CD4-positive, alpha-beta T cell treated with Interleukin-17A for 1 hour (primary cell): Measurements from ENCODE around the gene CHST12.
"Not testable (repeated sequence)": the region's sequence is repeated elsewhere in the genome, so short reads cannot be mapped to it uniquely, and the experiment has no call there.

Source experiments
- DNase-seq: peaks from one replicate; pipeline ENCODE4 v3.0.0-alpha.2; 2020

Gene CHST12

DNA sequence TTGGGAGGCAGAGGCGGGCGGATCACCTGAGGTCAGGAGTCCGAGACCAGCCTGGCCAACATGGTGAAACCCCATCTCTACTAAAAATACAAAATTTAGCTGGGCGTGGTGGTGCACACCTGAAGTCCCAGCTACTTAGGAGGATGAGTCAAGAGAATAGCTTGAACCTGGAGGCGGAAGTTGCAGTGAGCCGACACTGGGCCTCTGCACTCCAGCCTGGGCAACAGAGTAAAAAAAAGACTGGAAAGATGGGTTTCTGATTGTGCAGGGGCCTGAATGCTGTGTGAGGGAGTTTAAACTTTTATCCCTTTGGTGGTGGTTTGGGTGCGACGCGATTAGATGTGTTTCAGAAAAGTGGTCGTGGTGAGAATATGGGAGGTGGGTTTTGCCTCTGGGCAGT is 1.8 kb downstream of the CHST12 start:
- no peak for DNase-seq

DNA sequence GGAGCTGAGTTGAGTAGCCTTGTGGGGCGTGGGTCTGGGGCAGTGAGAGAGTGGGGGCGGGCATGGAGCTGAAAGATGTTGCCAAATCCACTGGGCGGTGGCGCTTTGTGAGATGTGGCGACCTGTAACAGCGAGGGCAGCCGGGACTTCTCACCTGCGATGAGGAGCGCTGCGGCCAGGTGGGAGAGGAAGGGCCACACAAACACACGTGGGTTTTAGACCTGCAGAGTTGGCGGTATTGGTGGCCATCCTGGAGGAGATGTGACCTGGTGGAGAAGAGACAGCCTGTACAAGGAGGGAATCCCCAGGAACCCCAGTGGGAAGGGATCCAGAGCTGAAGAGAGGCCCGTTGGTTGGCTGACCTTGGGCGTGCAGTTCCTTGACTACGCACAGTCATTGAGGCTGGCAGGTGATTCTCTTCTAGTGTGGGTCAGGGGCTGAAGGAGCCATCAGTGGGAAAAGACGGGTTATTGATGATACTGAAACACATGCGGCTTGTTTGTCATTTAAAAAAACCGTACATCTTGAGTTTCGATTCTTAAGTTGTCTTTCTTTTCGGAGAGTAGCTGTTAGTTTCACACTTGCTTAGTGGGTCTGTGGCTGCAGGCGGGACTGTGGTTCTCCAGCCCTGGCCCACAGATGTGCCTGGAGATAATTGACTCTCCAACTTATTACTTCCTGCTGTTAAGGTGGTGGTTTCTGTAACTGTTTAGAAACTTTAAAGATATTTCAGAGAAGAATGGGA is 2.4 kb downstream of the CHST12 start:
- DNase-seq, result peak; percentile 79

DNA sequence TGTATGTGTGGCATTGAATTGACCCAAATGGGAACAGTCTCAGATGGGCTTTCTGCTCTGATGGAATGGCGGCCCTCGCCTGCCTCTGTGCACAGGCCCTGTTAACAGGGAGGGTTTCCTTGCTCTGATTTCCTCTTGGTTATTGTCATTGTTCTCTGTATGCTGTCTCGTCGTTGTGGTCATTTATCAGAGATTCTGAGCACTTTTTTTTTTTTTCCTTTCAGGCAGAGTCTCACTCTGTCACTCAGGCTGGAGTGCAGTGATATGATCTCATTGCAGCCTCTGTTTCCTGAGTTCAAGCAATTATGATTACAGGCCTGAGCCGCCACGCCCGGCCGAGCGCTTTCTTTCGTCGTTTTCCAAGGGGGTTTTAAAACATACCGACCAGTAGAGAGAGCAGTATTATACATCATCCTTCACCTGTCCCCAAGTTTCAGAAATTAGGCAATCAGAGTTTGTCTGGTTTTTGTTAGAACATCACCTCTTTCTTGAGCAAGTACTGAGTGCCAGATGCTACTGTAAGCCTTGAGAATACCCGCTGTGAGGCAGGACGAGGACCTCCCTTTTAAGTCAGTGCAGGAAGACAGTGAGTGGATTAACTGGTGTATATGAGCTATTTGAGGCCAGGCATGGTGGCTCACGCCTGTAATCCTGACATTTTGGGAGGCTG is 6.5 kb downstream of the CHST12 start:
- DNase-seq, result peak; percentile 38

DNA sequence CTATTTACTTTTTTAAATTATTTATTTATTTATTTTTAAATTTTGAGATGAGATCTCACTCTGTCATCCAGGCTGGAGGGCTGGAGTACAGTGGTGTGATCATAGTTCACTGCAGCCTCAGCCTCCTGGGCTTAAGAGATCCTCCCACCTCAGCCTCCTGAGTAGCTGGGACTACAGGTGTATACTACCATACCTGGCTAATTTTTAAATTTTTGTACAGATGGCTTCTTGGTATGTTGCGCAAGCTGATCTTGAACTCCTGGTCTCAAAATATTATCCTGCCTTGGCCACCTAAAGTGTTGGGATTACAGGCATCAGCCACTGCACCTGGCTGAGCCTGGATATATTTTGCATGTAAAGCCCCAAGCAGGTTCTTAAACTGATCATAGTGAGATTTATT is 7.6 kb downstream of the CHST12 start:
- no peak for DNase-seq

DNA sequence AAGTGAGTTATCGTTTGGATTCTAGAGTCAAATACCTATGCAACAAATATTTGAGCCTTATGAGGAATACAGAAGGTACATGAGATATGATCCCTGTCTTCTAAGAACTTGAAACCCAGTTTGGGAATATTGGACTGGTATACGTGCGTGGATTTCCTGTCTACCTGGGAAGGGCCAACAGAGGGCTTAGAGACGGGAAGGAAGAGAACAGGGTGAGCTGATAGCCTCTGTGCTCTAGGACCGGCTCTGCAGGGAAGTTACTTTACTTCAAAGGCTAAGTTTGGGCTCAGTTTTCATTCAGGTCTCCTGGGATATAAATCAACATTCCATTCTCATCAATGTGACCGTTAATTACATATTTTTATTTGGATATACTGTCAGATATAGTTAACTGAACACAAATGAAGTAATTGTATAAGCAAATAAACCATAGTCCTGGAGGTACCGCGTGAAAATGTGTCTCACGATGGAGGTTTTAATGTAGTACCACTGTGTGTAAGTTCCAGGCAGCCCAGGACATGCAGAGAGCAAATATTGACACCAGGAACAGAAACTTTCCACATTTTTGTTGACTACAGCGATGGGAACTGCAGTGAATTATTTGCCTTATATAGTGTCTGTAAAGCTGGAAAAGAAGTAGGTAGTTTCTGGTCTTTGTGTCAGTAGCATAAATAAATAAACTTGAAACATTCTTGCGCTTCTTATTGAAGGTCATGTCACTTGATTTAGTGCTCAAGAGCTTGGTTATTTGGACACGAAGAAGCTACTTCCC is 8.6 kb downstream of the CHST12 start:
- no peak for DNase-seq

DNA sequence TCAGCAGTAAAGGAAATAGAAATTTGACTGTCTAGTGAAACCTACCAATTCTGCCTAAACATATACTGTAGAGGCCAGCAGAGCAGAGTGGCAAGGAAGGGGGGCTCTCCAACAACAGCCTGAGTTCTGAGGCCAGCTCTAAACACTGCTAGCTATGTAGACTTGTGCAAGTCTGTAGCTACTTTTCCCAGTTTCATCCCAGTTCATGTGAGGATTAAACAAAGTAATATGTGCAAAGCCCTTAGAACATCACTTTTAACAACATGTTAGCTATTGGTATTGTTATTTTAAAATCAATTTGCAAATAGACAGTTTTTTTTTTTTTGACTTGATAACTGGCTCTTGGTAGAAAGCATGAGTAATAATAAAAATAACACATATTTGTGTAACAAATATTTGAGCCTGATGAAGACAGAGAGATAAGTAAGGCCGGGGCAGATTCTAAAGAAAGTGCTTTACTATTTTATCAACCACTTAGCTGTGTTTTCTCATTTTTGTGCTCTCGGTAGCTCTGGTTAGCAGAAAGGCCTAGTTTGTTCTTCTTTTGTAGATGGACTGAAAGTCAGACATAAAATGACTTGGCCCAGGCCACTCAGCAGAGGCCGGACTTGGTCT is 9.3 kb downstream of the CHST12 start:
- DNase-seq, result no peak

DNA sequence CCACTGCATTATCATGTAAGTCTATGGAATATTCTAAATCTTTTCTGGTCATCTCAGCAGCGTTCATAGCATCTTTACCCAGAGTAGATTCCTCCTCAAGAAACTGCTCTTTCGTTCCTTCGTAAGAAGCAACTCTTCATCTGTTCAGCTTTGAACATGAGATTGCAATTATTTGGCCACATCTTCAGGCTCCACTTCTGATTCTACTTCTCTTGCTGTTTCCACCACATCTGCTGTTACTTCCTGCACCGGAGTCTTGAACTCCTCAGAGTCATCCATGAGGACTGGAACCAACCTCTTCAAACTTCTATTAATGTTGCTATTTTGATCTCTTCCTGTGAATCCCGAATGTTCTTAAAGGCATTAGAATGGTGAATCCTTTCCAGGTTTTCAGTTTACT is 12.7 kb downstream of the CHST12 start:
- no peak for DNase-seq

DNA sequence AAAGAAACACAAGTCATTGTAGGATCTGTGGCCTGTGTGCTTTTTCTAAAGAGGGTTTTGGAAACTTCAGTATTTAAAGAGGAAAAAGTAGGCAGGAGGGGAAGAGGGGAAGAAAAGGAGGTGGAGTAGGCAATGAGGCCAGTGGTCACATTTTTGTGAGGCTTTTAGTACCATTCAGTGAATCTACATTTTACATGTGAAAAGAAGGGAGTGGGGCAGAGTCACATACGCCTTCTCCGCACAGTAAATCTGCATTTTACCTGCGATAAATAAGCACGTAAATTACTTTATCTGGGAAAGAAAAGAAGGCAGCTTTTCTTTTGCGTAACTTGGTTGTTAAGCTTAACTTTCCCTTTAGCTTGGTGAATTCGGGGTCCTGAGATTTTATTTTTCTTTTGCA is 13.2 kb downstream of the CHST12 start:
- DNase-seq, result no peak

DNA sequence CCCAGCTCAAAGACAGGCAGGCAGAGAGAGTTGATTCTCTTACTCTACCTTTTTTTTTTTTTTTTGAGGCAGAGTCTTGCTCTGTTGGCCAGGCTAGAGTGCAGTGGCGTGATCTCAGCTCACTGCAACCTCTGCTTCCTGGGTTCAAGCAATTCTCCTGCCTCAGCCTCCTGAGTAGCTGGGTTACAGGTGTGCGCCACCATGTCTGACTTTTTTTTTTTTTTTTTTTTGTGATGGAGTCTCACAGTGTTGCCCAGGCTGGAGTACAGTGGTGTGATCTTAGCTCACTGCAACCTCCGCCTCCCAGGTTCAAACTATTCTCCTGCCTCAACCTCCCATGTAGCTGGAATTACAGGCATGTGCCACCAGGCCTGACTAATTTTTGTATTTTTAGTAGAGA is 13.8 kb downstream of the CHST12 start:
- DNase-seq, result not testable (repeated sequence)

DNA sequence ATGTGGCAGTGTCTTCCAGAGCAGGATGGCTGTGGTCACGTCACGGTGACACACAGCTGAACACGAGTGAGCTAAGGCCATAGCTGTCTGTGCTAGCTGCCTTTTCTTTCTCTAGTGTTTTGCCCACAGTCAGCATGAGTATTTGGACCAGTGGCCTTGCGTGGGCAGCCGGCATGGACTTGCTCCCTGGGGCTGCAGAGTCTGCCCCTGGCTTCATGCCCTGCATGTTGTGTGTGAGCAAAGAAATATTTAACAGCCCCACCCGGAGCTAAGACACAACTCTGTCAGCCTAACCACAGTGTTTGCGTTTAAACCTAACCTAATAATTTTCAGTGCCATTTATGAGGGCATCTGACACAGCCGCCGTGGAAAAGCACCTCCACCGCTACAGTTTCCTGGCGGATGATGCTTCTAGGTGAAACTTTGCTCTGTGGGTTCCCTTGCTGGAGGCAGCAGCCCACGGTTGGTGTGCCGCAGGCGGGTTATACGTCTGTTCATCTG is 14.6 kb downstream of the CHST12 start:
- DNase-seq, result peak; percentile 72

DNA sequence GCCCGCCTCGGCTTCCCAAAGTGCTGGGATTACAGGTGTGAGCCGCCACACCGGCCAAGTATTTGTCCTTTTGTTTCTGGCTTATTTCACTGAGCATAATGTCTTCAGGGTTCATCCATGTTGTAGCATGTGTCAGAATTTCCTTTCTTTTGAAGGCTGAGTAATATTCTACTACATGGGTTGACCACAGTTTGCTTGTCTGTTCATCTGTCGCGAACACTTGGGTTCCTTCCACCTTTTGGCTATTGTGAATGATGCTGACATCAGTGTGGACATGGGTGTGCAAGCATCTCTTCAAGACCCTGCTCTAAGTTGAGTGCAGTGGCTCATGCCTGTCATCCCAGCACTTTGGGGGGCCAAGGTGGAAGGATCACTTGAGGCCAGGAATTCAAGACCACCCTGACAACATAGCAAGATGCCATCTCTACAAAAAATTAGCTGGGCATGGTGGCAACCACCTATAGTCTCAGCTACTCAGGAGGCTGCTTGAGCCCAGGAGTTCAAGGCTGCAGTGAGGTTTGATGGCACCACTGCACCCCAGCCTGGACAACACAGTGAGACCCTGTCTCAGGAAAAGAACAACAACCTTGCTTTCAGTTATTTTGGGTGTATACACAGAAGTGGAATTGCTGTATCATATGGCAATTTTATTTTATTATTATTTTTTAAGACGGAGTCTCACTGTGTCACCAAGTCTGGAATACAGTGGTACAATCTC is 17.0 kb downstream of the CHST12 start:
- DNase-seq, result no peak

DNA sequence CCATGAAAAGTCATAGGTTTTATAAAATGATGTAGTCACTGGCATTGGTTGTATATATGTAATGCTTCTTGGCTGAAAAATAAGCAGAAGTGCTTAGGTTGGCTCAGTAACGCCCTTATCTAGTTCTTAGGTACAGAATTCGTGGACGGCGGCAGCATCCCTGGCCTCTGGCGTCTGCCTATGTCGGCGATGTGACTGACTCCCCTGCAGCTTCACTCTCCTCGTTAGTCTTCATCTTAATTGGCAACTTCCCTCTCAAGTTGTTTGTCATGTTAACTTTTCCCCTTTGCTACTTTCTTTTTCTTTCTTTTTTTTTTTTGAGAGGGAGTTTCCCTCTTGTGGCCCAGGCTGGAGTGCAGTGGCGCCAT is 18.5 kb downstream of the CHST12 start:
- DNase-seq, result no peak

DNA sequence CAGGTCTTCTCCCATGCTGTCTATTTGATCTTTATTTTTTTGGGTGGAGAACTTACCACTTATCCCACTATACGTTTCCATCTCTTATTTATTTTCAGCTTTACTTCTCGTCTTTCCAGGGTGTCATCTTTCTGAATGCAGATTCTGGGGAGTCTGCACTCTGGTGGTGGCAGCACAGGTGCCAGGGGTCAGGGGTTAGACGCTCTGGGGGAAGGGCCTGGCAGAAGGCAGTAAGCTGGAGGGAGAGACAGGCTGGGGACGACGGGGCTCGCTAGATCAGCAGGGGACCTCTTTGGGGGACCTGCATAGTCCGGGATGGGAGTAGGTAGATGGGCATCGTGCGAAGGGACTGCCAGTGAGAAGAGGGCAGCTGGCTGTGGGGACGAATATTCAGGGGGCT is 22.3 kb downstream of the CHST12 start:
- no peak for DNase-seq

DNA sequence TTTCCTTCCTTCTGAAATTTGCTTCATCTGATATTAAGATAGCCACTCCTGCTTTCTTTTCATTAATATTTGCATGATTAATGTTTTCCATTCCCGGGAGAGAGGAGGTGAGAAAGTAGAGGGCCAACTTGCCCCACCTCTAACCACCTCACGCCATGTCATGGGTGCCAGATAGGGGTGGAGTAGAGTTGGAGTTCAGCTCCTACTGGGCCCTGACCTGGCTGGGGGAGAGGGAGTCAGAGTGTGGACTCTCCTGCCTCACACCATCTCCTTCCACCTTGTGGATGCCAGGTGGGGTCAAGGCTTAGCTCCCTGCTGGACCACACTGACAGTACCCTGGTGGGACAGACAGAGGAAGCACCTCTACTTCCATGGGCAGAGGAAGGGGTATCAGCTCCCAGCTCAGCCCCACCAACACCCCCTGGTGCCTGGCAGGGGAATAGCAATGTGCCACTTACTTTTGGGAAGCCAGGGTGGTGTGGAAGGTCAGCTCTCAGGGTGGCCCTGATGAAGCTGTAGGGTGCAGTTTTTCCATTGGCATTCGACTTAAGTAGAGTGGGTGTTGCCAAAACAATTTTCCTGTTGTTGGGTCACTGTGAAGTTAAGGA is 28.0 kb downstream of the CHST12 start:
- peak; percentile 51 for DNase-seq

DNA sequence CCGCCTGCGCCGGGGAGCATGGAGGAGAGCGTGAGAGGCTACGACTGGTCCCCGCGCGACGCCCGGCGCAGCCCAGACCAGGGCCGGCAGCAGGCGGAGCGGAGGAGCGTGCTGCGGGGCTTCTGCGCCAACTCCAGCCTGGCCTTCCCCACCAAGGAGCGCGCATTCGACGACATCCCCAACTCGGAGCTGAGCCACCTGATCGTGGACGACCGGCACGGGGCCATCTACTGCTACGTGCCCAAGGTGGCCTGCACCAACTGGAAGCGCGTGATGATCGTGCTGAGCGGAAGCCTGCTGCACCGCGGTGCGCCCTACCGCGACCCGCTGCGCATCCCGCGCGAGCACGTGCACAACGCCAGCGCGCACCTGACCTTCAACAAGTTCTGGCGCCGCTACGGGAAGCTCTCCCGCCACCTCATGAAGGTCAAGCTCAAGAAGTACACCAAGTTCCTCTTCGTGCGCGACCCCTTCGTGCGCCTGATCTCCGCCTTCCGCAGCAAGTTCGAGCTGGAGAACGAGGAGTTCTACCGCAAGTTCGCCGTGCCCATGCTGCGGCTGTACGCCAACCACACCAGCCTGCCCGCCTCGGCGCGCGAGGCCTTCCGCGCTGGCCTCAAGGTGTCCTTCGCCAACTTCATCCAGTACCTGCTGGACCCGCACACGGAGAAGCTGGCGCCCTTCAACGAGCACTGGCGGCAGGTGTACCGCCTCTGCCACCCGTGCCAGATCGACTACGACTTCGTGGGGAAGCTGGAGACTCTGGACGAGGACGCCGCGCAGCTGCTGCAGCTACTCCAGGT is 29.7 kb downstream of the CHST12 start:
- no peak for DNase-seq

DNA sequence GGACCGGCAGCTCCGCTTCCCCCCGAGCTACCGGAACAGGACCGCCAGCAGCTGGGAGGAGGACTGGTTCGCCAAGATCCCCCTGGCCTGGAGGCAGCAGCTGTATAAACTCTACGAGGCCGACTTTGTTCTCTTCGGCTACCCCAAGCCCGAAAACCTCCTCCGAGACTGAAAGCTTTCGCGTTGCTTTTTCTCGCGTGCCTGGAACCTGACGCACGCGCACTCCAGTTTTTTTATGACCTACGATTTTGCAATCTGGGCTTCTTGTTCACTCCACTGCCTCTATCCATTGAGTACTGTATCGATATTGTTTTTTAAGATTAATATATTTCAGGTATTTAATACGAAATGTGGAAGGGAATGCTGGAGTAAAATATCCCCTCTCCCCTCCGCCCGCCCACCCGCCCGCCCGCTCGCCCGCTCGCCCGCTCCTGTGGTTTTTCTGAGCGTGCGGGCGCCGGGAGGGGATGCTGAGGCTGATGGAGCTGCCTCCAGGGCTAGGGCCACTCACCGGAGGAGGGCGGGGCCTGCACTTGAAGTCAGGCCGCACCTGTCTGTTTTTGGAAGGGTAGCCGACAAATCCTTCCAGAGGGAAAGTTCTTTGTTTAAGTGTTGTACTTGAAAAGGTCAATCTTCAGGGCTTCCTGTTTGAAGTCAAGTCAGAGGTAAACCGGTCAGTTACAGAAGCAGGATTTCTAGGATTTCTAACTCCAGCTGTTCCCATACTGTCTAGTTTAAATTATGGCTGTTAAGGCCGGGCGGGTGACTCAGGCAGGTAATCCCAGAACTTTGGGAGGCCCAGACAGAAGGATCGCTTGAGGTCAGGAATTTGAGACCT is 30.5 kb downstream of the CHST12 start:
- DNase-seq, result no peak

DNA sequence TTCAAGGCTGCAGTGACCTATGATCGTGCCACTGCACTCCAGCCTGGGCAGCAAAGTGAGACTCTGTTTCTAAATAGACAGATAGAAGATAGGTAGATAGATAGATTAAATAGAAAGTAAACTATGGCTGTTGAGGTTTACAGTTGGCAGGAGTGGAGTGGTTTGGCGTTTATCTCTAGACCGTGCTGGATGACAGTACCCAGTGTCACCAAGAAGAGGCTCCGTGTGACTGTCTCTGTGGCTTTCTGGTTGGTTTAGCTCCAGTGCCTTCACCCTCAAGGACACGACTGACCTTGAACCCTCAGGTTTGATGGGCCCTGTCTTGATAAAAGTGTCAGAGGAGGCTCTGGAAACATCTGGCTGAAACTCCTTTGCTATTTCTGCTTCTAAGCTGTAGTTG is 31.7 kb downstream of the CHST12 start:
- no peak for DNase-seq

DNA sequence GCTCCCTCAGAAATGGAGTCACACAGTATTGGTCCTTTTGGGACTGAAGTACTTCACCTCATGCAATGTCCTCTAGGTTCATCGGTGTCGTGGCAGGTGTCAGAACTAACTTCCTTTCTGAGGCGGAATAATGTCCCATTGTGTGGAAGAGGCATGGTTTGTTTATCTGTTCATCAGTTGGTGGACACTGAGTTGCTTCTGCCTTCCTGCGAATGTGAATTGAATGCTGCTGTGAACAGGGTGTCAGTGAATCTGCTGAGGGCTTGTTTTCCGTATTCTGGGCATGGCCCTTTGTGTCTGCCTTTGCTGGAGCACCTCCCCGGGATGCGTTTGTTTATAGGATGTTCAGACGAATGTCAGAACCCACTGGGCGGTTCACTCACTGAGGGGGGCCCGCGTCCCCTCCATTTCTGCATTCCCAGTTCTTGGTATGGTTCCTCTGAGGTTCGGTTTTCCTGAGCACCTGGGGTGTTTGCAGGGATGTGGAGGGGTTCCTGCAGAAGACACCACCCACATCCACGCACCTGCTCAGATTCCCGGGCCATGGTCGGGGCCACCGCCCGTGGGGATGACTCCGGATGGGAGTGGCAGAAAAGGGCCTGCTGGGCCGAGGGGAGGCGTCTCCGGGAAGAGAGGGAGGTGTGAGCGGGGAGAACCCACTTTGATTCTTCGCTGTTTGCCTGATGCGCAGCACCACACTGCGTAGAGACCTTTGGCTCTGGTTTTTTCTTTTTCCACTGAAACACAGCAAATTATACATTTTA is 33.1 kb downstream of the CHST12 start:
- no peak for DNase-seq

DNA sequence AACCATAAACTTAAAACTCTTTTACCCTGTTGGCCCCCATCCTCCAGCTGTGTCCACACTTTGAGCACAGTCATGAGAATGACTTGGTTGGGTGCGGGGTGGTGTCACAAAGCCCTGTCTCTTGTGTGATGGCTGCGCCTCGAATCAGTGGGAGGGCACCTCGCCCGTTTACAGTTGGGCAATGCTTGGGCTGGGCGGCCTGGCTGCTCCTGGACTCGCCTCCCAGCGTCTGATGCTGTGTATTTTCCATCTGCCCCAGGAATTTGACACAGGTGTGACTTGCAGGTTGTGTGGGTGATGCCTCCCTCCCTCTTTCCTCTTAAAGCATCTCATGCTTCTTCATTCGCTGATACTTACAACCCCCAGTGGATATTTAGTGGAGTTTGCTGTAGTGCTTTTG is 33.7 kb downstream of the CHST12 start:
- DNase-seq, result no peak
